H1 (cell line): Measurements from ENCODE around the gene GP1BB.

Experiments
- CREB1 ChIP-seq: IDR thresholded peaks from 2 replicates; pipeline ENCODE4 v1.6.1; 2012; ENCODE audit warnings: inconsistent platforms
- GABPA ChIP-seq: IDR thresholded peaks from 2 replicates; pipeline ENCODE4 v1.6.1; 2011; ENCODE audit warnings: mild to moderate bottlenecking, low read length, moderate library complexity, borderline replicate concordance; ENCODE audit not compliant: insufficient read depth
- JUND ChIP-seq: IDR thresholded peaks from 2 replicates; pipeline ENCODE4 v1.6.1; 2011; ENCODE audit warnings: mild to moderate bottlenecking, improper control_type of control experiment, low read length
- POLR2A ChIP-seq, 2 experiments: IDR thresholded peaks; 1 replicate in 1 of 2; 2 replicates in 1 of 2; pipeline ENCODE4 v1.6.1; 2011; ENCODE audit warnings: low read depth in 2 of 2, low read length in 2 of 2, mild to moderate bottlenecking in 2 of 2; ENCODE audit errors: control extremely low read depth in 1 of 2
- SRF ChIP-seq: IDR thresholded peaks from 2 replicates; pipeline ENCODE4 v1.6.1; 2011; ENCODE audit warnings: mild to moderate bottlenecking, low read depth, low read length, moderate library complexity
- TBP ChIP-seq: IDR thresholded peaks from 2 replicates; pipeline ENCODE4 v1.6.1; 2011; ENCODE audit warnings: low read depth, low read length, improper control_type of control experiment
- TEAD4 ChIP-seq: IDR thresholded peaks from 2 replicates; pipeline ENCODE4 v1.6.1; 2012; ENCODE audit warnings: low read depth, low read length, inconsistent platforms, mixed read lengths
- TF ChIP-seq, protein P1 (sequence below), 3 experiments: IDR thresholded peaks; 1 replicate in 2 of 3; 2 replicates in 1 of 3; pipeline versions ENCODE4 v1.5.1 to v1.6.1; 2011; ENCODE audit warnings: low read length in 3 of 3, mild to moderate bottlenecking in 3 of 3, inconsistent platforms in 2 of 3, low read depth in 1 of 3, moderate library complexity in 1 of 3; ENCODE audit not compliant: insufficient read depth in 1 of 3; ENCODE audit errors: control extremely low read depth in 1 of 3

DNA sequence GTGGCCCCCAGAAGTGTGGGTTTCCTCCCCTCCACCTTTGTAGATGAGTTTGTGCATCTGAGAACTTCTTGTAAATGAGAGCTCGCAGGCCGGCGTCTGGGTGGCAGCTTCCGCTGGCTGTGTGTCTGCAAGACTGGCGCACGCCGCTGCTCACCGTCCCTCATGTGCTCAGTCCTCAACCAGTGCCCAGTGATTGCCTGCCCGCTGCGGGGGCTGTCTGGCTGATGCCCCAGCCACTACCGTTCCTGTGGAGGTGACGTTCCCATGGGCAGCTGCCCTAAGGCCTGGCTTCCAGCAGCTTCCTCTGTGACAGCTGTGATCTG lies 46.0 kb downstream of the GP1BB start:
- TF ChIP-seq, protein P1, sequence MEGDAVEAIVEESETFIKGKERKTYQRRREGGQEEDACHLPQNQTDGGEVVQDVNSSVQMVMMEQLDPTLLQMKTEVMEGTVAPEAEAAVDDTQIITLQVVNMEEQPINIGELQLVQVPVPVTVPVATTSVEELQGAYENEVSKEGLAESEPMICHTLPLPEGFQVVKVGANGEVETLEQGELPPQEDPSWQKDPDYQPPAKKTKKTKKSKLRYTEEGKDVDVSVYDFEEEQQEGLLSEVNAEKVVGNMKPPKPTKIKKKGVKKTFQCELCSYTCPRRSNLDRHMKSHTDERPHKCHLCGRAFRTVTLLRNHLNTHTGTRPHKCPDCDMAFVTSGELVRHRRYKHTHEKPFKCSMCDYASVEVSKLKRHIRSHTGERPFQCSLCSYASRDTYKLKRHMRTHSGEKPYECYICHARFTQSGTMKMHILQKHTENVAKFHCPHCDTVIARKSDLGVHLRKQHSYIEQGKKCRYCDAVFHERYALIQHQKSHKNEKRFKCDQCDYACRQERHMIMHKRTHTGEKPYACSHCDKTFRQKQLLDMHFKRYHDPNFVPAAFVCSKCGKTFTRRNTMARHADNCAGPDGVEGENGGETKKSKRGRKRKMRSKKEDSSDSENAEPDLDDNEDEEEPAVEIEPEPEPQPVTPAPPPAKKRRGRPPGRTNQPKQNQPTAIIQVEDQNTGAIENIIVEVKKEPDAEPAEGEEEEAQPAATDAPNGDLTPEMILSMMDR (IDR thresholded peaks at IDR 0.05; ENCODE audit: control extremely low read depth in 1 of 3, insufficient read depth in 1 of 3, low read depth in 1 of 3, low read length in 3 of 3): no peak
- no peak for TF ChIP-seq SRF
- no peak for TF ChIP-seq POLR2A (IDR thresholded peaks at IDR 0.05; ENCODE audit: control extremely low read depth in 1 of 2, low read depth in 2 of 2, low read length in 2 of 2)
- TF ChIP-seq TBP: no peak
- TF ChIP-seq TEAD4: no peak
- no peak for TF ChIP-seq JUND
- TF ChIP-seq GABPA: no peak
- no peak for TF ChIP-seq CREB1
